GM21619 (cell line): Measurements from ENCODE around the gene SART1.
"Not testable (repeated sequence)": the region's sequence is repeated elsewhere in the genome, so short reads cannot be mapped to it uniquely, and the experiment has no call there.

Experiments
- ATAC-seq: cut with Tn5 transposase; IDR thresholded peaks from one replicate; pipeline ENCODE4 v1.9.1; 2021; ENCODE audit not compliant: unreplicated experiment

SART1 gene

GRCh38 chr11:65988791-65989592 lies 27.5 kb downstream of the SART1 start:
- ATAC-seq, result peak; percentile 99

GRCh38 chr11:65992056-65992455 lies 30.5 kb downstream of the SART1 start:
- no peak for ATAC-seq

- ATAC-seq, result no peak
Observed at GRCh38 chr11:65997286-65997685, 35.8 kb downstream of the SART1 start.

DNA sequence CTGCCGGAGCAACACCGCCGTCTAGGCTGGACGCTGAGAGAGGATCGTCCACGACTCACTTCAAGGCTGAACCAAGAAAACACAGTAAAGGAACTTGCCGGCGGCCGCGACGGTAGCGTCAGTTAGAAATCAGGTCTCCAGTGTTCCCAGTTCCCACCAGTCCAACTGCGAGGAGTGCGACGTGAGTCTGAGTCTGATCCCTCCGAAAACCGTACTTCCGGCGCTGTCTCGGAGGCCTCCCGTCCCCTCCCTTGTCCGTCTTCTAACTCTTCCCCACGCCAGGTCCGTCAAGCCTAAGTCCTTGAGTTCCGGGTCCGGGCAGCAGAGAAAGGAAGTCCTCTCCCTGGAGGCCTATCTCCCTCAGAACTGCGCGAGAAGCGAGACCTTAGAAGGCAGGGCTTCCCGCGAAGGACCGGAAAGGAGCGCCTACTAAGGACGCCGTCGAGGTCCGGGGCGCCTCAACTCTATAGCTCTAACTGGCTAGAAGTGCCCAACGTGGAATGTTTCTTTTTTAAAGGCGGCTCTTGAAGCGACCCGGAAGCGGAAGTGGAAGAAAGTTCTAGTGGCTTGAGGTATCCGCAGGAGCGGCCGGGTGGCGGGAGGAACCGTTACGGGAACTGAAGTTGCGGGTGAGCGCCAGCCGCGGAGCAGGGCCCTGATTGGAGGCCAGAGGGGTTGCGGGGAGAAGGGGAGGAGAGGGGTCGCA lies 40.6 kb downstream of the SART1 start, which contains the start of the genes BANF1 and EIF1AD:
Gene BANF1, plus strand, starts transcription at position 562 of the 706 bp plus-strand sequence. CDS start 748 bp downstream, outside the sequence.
Gene EIF1AD, minus strand, starts transcription at position 216 of the 706 bp plus-strand sequence. CDS start 1,768 bp downstream, outside the sequence.
- peak; percentile 79 for ATAC-seq

GRCh38 chr11:66002648-66003225 lies 41.2 kb downstream of the SART1 start:
- peak; percentile 34 for ATAC-seq

- no peak for ATAC-seq
Observed at GRCh38 chr11:66003291-66003690, 41.8 kb downstream of the SART1 start.

DNA sequence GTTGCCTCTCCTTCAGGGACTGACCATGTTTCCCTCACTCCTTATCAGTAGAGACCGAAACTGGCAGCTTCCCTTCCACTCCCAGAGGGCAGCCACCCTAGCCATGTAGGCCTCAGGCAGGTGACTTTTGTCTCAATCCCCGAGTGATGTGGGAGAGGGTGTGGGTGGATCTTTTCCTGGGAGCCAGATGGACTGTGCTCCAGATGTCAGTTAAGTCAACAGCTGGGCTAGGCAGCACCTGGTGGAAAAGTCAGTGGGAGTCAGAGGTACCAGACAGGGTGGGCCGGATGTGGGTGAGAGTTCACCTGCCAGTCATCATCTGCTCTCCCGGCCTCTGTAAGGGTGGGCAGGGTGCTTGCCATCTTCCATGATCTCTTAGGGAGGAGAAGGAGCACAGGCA lies 42.7 kb downstream of the SART1 start:
- no peak for ATAC-seq

GRCh38 chr11:66006134-66006890 lies 44.8 kb downstream of the SART1 start:
- ATAC-seq, result no peak

GRCh38 chr11:66006891-66007176 lies 45.3 kb downstream of the SART1 start:
- no peak for ATAC-seq

- no peak for ATAC-seq
Observed at GRCh38 chr11:66007201-66007634, 45.7 kb downstream of the SART1 start.

DNA sequence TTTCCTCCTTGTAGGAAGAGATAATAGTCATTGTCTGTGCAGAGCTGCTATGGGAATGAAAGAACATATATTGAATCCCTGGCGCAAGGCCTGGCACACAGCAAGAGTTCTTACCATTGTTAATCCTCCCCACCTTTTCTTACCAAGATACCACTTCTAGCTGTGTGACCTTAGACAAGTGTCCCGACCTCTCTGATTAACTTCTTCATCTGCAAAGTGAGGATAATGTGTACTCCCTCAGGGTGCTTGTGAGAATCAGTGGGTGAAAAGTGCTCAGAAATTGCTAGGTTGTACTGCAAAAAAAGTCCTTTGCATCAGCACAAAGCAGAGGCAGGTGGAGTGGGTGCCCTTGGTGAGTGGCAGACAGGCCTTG lies 46.5 kb downstream of the SART1 start:
- no peak for ATAC-seq

- ATAC-seq, result no peak
Observed at GRCh38 chr11:66008468-66009101, 47.1 kb downstream of the SART1 start.

GRCh38 chr11:66010036-66010435 lies 48.5 kb downstream of the SART1 start:
- ATAC-seq, result not testable (repeated sequence)

DNA sequence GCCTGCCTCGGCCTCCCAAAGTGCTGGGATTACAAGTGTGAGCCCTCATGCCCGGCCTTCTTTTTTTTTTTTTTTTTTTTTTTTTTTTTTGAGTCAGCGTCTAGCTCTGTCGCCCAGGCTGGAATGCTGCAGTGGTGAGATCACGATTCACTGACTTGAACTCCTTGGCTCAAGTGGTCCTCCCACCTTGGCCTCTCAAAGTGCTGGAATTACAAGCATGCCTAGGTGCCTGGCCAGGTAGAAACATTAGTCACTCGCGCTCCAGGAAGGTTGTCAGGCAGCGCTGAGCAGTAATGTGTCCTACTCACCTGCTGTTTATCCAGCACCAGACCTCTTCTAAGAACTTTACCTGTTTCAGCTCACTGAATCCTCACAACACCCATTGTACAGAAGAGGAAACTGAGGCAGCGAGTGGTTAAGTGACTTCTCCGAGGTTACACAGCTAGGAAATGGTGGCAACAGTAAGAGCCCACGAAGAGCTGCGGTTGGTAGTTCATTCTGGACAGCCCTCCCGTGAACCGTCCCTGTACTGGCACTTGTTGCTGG lies 49.8 kb downstream of the SART1 start:
- no peak for ATAC-seq

DNA sequence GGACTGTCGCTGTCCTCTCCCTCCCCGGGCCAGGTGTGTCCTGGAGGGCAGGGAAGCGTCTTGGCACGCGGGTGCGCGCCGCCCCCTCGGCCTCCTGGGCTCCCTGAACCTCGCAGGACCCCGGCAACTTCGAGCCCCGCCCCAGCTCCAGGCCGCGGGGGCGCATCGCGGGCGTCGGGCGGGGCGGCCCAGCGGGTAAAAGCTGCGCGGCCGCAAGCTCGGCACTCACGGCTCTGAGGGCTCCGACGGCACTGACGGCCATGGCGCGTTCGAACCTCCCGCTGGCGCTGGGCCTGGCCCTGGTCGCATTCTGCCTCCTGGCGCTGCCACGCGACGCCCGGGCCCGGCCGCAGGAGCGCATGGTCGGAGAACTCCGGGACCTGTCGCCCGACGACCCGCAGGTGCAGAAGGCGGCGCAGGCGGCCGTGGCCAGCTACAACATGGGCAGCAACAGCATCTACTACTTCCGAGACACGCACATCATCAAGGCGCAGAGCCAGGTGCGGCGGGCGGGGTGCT lies 50.3 kb downstream of the SART1 start, which contains the start of gene CST6:
Gene CST6, plus strand, starts transcription at position 224 of the 519 bp plus-strand sequence. Its CDS starts 37 bp downstream, at position 261.
- ATAC-seq, result no peak

- ATAC-seq, result no peak
Observed at GRCh38 chr11:66012371-66012945, 50.9 kb downstream of the SART1 start.

- ATAC-seq, result no peak
Observed at GRCh38 chr11:66012946-66013761, 51.6 kb downstream of the SART1 start.

DNA sequence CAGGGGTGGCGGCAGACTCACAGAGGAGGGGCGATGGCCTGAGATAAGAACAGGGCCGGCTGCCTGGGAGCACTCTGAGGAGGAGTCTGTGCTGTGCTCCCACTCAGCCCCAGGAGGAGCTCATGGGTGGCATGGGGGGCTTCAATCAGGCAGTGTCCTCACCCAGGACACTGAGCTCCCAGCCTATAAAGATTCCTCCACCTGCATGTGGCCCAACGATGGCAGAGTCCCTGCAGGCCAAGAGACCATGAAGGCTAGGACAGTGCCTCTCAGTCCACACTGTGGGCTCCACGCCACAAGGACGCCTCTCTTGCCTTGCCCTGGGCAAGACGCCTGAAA lies 52.2 kb downstream of the SART1 start:
- ATAC-seq, result no peak
